ENCODE results near the gene KANK4. TPM values are rescaled to one million over a fixed set of nuclear protein-coding genes. Genes with fewer than 3 reads are reported as not detected.

Gene KANK4
- total RNA-seq, 6 experiments from 2014 or later: not detected

DNA sequence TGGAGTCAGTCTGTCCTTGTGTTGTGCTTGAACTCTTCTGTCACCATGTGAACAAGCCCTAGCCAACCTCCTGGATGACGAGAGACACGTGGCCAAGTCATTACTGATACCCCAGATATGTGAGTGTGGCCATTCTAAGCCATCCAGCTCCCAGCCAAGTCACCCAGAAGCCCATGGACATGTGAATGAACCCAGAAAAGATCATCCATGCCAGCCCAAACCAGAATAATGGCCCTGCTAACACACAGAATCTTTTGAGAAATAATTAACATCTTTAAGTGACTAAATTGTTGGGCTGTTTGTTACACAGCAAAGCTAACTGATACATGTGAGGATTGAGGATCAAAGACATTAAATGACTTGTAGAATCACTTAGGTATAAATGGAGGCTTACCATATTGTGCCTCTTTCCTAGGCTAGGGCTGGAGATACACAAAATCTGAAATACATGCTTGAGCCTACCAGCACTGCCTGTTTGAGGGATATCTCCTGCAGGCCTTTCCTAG is 38.2 kb downstream of the KANK4 start:
- Mint-ChIP-seq H3K27ac (no peak overlapping the region), H3K4me1 (ENCODE audit: low read depth) (no peaks in the 10 kb centered on the region; the same call in 1 of the 2 replicates), H3K27me3 (ENCODE audit: insufficient read depth) (peaks cover 20% of the 10 kb centered on the region; the same call in 1 of the 2 replicates), H3K36me3 (ENCODE audit: low read depth) (no peaks in the 10 kb centered on the region; the same call in 1 of the 2 replicates), H3K9me3 (peaks cover 11% of the 10 kb centered on the region), H3K4me3 (no peak overlapping the region)
- TF ChIP-seq, protein P1, sequence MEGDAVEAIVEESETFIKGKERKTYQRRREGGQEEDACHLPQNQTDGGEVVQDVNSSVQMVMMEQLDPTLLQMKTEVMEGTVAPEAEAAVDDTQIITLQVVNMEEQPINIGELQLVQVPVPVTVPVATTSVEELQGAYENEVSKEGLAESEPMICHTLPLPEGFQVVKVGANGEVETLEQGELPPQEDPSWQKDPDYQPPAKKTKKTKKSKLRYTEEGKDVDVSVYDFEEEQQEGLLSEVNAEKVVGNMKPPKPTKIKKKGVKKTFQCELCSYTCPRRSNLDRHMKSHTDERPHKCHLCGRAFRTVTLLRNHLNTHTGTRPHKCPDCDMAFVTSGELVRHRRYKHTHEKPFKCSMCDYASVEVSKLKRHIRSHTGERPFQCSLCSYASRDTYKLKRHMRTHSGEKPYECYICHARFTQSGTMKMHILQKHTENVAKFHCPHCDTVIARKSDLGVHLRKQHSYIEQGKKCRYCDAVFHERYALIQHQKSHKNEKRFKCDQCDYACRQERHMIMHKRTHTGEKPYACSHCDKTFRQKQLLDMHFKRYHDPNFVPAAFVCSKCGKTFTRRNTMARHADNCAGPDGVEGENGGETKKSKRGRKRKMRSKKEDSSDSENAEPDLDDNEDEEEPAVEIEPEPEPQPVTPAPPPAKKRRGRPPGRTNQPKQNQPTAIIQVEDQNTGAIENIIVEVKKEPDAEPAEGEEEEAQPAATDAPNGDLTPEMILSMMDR (IDR thresholded peaks at IDR 0.05): no peak
- DNase-seq: no peak

DNA sequence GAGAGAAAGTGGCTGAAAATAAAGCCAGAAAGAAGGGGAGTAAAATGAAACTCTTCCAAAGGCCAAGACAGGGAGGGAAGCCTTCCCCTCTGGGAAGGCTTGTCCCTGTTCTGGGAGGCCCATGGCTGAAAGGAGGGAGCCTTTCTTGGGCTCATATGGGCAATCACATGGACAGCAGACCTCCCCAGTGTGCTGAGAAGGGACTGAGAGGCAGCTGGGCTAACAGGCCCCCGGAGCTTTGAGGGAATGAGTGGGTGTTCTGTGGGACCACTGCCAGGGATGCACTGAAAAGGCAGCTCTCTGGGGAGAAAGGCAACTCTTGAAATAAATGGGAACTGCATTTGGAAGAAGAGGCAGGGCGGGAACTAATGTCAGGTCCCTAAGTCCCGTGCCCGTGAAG is 39.1 kb downstream of the KANK4 start:
- Mint-ChIP-seq H3K9me3 (peaks cover 11% of the 10 kb centered on the region), H3K4me3 (no peak overlapping the region), H3K27me3 (ENCODE audit: insufficient read depth) (peaks cover 15% of the 10 kb centered on the region; the same call in 1 of the 2 replicates), H3K27ac (no peak overlapping the region), H3K36me3 (ENCODE audit: low read depth) (no peaks in the 10 kb centered on the region; the same call in 1 of the 2 replicates), H3K4me1 (ENCODE audit: low read depth) (no peaks in the 10 kb centered on the region; the same call in 1 of the 2 replicates)
- DNase-seq: no peak
- TF ChIP-seq, protein P1 (IDR thresholded peaks at IDR 0.05): no peak

DNA sequence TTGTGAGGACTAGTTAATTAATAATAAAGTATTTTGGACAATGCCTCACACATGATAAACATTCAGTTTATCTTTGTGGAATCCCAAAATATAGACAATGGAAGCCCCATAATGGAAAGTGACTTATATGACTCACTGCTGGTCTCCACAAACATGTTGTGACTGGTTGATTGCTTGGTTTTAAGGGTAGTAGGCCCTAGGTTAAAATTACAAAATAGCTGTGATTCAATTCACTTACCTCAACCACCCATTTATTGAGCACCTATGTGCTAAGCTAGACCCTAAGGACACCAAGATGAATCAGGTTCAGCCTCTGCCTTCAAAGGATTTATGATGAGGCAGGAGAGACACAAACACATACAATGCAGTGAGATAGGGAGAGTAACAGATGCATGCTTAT is 42.4 kb downstream of the KANK4 start:
- TF ChIP-seq, protein P1 (IDR thresholded peaks at IDR 0.05): no peak
- no peak overlapping the region for H3K4me3 Mint-ChIP-seq
- no peaks in the 10 kb centered on the region; the same call in 1 of the 2 replicates for H3K4me1 Mint-ChIP-seq (ENCODE audit: low read depth)
- DNase-seq: no peak
- peaks cover 14% of the 10 kb centered on the region for H3K27me3 Mint-ChIP-seq (ENCODE audit: insufficient read depth)
- H3K9me3 Mint-ChIP-seq: peaks cover 18% of the 10 kb centered on the region
- no peak overlapping the region for H3K27ac Mint-ChIP-seq
- H3K36me3 Mint-ChIP-seq (ENCODE audit: low read depth): no peaks in the 10 kb centered on the region; the same call in 1 of the 2 replicates

DNA sequence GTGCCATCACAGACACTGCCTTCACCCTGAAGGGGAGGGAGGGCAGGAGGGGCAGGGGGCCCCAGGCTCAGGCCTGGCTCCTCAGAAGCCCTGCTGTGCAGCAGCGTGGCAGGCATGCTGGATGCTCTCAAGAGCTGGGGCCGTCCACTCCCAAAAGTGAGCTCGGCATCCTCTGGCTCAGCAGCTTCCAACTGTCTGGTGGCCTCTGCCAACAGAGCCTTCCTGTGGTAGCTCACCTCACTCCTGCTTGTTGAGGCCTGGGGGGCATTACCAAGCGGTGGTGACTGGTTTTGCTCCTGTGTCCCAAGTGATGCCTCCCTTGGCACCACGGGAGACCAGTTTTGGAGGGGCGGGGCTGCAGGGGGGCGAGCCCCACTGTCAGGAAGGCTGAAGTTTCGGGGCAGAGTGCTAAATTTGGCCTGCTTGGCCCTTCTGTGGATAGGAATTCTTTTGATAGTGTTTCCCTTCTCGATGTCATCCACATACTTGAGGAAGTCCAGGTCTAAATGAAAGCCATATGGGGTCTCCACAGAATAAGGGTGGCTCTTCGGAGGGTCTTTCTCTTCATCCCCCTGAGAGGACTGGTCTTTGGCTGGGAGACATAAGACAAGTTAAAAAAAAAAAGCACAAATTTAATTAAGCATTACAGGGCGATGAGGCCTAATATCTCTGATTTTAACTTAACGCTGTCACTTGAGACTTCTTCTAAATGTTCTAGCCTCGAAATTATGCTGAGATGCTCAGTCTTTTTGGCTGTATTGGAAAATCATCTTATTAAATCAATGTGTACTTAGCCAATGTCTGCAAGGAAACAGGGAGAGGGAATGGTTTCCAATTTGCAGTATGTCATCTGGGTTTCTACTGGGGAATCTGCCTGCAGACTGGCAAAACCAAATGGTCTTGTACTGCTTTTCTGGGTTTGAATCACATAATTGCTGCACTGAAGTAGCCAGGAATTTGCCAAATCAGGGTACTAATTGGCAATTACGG is 44.4 kb downstream of the KANK4 start:
- H3K4me3 Mint-ChIP-seq: no peak overlapping the region
- H3K27me3 Mint-ChIP-seq (ENCODE audit: insufficient read depth): peaks cover 9% of the 10 kb centered on the region
- H3K4me1 Mint-ChIP-seq (ENCODE audit: low read depth): no peaks in the 10 kb centered on the region
- no peaks in the 10 kb centered on the region; the same call in 1 of the 2 replicates for H3K36me3 Mint-ChIP-seq (ENCODE audit: low read depth)
- DNase-seq: no peak
- H3K9me3 Mint-ChIP-seq: peaks cover 14% of the 10 kb centered on the region
- TF ChIP-seq, protein P1 (IDR thresholded peaks at IDR 0.05): no peak
- no peak overlapping the region for H3K27ac Mint-ChIP-seq

DNA sequence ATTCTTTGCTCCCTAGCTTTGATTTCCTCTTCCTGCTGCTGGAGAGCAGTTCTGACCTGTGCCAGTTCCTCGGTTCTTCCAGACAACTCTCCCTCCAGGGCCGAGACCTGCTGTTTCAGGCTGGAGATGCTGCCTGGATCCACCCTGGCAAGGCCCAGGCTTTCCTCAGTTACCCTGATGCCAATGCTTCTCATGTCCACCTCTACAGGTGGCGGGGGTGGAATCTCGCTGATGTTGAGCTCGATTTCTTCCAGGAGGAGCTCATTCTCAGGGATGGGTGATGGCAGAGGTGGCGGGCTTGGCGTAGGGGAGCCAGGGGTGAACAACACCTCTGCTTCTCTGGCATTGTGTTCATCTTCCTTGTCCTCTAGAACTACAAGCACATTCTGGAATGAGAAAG is 45.3 kb downstream of the KANK4 start:
- Mint-ChIP-seq H3K27me3 (ENCODE audit: insufficient read depth) (peaks cover 4% of the 10 kb centered on the region), H3K27ac (no peak overlapping the region), H3K4me1 (ENCODE audit: low read depth) (no peaks in the 10 kb centered on the region), H3K36me3 (ENCODE audit: low read depth) (no peaks in the 10 kb centered on the region; the same call in 1 of the 2 replicates), H3K9me3 (peaks cover 11% of the 10 kb centered on the region), H3K4me3 (no peak overlapping the region)
- TF ChIP-seq, protein P1 (IDR thresholded peaks at IDR 0.05): no peak
- no peak for DNase-seq
